Measurements from ENCODE around the gene NPAS3.

Gene NPAS3

DNA sequence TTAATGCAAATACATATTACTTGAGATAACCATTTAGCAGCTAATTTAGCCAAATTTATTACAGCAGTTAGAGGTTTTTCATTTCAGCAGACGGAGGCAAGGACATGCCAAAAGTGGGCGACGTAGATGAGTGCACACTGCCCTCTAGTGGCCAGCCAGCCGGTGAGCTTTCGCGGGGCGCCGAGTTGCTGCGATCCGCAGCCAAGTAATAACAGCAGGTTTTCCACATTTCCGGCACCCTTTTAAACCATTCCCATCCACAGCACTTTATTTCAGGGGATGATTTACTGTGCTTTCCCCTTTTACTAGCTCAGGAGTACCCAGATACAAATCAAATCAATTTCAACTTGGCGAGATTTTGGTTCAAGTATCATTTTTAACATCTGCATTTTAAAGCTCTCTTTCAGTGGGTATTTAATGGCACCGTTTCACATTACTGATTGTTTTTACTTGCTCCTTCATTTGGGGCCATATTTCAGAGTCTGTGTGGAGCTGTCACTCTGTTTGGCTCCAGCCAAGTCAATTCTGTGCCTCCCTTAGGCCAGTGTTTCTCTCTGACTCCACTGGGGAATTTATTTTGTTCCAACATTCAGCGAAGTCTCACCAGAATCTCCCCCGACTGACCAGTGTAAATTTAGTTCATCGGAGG lies 854.2 kb downstream of the NPAS3 start:
- Histone ChIP-seq H3K27ac (ENCODE audit: low read length) (no peak overlapping the region), H3K9me3 (ENCODE audit: control insufficient read depth, low read depth, low read length) (no peaks in the 10 kb centered on the region), H3K4me1 (ENCODE audit: control insufficient read depth, low read depth, low read length) (peaks cover 22% of the 10 kb centered on the region), H3K27me3 (ENCODE audit: control insufficient read depth, insufficient read depth, low read length) (peaks cover 4% of the 10 kb centered on the region), H3K36me3 (ENCODE audit: control insufficient read depth, low read depth, low read length) (no peaks in the 10 kb centered on the region), H3K4me3 (ENCODE audit: low read length) (no peak overlapping the region), H3K9ac (ENCODE audit: low read length) (no peak overlapping the region)

DNA sequence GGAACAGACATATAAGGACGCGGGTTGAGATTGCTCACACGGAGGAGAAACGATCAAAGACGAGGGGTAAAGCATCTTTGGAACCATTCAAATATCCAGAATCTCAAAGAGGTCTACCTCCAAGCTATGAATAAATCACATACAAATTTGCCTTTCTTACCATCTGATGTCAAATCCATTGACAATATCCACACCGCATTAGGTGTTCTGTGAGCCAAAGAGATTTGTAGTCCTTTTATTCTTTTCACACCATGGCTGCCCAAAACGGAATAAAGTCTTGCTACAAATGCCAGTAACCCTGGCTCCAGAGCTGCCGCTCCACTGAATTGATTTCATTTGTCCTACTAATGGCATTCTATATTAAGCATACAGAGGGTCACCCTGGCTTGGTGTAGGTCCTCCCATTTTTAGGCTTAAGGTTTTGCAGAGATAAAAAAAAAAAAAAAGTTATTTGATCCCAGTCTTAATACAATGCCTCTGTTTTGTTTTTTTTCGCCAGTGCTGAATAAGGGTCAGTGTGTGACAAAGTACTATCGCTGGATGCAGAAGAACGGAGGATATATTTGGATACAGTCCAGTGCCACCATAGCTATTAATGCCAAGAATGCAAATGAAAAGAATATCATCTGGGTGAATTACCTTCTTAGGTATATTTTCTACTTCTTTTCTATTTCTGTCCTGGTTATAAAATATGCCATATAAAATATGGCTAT lies 854.9 kb downstream of the NPAS3 start:
- Histone ChIP-seq H3K27me3 (ENCODE audit: control insufficient read depth, insufficient read depth, low read length) (peaks cover 4% of the 10 kb centered on the region), H3K27ac (ENCODE audit: low read length) (no peak overlapping the region), H3K4me1 (ENCODE audit: control insufficient read depth, low read depth, low read length) (peaks cover 18% of the 10 kb centered on the region), H3K4me3 (ENCODE audit: low read length) (no peak overlapping the region), H3K9ac (ENCODE audit: low read length) (no peak overlapping the region), H3K36me3 (ENCODE audit: control insufficient read depth, low read depth, low read length) (no peaks in the 10 kb centered on the region), H3K9me3 (ENCODE audit: control insufficient read depth, low read depth, low read length) (no peaks in the 10 kb centered on the region)

DNA sequence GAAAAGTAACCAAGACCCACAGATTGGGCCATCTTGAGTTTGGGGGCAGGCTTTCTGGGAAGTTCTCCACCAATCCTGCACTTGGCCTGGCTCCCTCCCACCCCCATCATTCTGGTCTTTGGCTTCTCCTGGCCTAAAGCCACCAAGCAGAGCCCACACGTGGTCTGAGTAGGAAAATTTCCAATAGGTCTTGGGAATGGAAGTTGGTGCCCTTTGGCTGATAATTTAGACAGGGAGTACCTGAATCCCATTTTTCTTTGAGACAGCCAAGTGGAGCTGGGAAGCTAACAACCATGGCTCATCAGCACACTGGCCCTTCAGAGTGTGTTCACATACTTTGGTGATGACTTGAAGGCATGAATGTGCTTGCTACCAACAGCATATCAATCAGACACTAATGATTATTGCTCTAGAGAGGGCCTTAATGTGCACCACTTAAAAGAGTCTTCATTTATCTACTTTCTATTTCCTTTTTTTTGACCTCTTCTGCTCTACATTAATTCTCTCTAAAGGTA lies 856.2 kb downstream of the NPAS3 start:
- no peaks in the 10 kb centered on the region for H3K36me3 ChIP-seq (ENCODE audit: control insufficient read depth, low read depth, low read length)
- no peak overlapping the region for H3K27ac ChIP-seq (ENCODE audit: low read length)
- peaks cover 4% of the 10 kb centered on the region for H3K27me3 ChIP-seq (ENCODE audit: control insufficient read depth, insufficient read depth, low read length)
- no peak overlapping the region for H3K9ac ChIP-seq (ENCODE audit: low read length)
- no peaks in the 10 kb centered on the region for H3K9me3 ChIP-seq (ENCODE audit: control insufficient read depth, low read depth, low read length)
- H3K4me1 ChIP-seq (ENCODE audit: control insufficient read depth, low read depth, low read length): peaks cover 16% of the 10 kb centered on the region
- H3K4me3 ChIP-seq (ENCODE audit: low read length): no peak overlapping the region

DNA sequence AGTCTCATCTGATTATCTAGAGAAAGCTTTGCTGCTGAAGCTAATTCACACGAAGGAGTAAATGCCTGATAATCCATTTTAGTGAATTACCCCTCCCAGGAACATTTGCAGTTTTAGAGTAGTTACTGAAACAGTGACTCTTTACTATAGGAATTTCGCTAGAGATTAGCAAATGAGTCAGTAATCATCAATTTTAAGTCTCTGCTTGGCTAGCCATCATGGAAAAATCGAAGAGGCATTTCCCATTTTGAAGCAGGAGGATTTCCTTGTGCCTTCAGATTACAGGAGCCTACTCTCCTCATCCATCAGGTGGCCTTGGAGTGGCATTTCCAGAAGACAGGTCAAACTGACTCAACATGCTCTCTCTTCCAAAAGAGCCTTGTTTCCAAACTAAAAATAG lies 857.7 kb downstream of the NPAS3 start:
- Histone ChIP-seq H3K9ac (ENCODE audit: low read length) (no peak overlapping the region), H3K36me3 (ENCODE audit: control insufficient read depth, low read depth, low read length) (no peaks in the 10 kb centered on the region), H3K27me3 (ENCODE audit: control insufficient read depth, insufficient read depth, low read length) (peaks cover 4% of the 10 kb centered on the region), H3K4me1 (ENCODE audit: control insufficient read depth, low read depth, low read length) (peaks cover 9% of the 10 kb centered on the region), H3K27ac (ENCODE audit: low read length) (no peak overlapping the region), H3K9me3 (ENCODE audit: control insufficient read depth, low read depth, low read length) (no peaks in the 10 kb centered on the region), H3K4me3 (ENCODE audit: low read length) (no peak overlapping the region)

DNA sequence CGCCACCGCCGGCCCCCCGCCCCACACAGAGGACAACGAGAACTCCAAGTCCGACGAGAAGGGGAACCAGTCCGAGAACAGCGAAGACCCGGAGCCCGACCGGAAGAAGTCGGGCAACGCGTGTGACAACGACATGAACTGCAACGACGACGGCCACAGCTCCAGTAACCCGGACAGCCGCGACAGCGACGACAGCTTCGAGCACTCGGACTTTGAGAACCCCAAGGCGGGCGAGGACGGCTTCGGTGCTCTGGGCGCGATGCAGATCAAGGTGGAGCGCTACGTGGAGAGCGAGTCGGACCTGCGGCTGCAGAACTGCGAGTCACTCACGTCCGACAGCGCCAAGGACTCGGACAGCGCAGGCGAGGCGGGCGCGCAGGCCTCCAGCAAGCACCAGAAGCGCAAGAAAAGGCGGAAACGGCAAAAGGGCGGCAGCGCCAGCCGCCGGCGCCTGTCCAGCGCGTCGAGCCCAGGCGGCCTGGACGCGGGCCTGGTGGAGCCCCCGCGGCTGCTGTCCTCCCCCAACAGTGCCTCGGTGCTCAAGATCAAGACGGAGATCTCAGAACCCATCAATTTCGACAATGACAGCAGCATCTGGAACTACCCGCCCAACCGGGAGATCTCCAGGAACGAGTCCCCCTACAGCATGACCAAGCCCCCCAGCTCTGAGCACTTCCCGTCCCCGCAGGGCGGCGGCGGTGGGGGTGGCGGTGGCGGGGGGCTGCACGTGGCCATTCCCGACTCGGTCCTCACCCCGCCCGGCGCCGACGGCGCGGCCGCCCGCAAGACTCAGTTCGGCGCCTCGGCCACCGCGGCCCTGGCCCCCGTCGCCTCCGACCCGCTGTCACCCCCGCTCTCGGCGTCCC lies 861.3 kb downstream of the NPAS3 start:
- no peak overlapping the region for H3K27ac ChIP-seq (ENCODE audit: low read length)
- H3K27me3 ChIP-seq (ENCODE audit: control insufficient read depth, insufficient read depth, low read length): no peaks in the 10 kb centered on the region
- H3K4me3 ChIP-seq (ENCODE audit: low read length): no peak overlapping the region
- no peaks in the 10 kb centered on the region for H3K36me3 ChIP-seq (ENCODE audit: control insufficient read depth, low read depth, low read length)
- H3K9me3 ChIP-seq (ENCODE audit: control insufficient read depth, low read depth, low read length): no peaks in the 10 kb centered on the region
- no peak overlapping the region for H3K9ac ChIP-seq (ENCODE audit: low read length)
- H3K4me1 ChIP-seq (ENCODE audit: control insufficient read depth, low read depth, low read length): no peaks in the 10 kb centered on the region

DNA sequence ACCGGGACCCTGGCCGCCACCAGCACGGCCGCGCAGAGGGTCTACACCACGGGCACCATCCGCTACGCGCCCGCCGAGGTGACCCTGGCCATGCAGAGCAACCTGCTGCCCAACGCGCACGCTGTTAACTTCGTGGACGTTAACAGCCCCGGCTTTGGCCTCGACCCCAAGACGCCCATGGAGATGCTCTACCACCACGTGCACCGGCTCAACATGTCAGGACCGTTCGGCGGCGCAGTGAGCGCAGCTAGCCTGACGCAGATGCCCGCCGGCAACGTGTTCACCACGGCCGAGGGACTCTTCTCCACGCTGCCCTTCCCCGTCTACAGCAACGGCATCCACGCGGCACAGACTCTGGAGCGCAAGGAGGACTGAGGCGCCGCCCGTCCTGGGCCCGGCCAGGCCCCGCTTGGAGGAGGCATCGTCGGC lies 862.1 kb downstream of the NPAS3 start:
- no peak overlapping the region for H3K4me3 ChIP-seq (ENCODE audit: low read length)
- no peak overlapping the region for H3K9ac ChIP-seq (ENCODE audit: low read length)
- no peaks in the 10 kb centered on the region for H3K27me3 ChIP-seq (ENCODE audit: control insufficient read depth, insufficient read depth, low read length)
- no peak overlapping the region for H3K27ac ChIP-seq (ENCODE audit: low read length)
- no peaks in the 10 kb centered on the region for H3K36me3 ChIP-seq (ENCODE audit: control insufficient read depth, low read depth, low read length)
- no peaks in the 10 kb centered on the region for H3K4me1 ChIP-seq (ENCODE audit: control insufficient read depth, low read depth, low read length)
- H3K9me3 ChIP-seq (ENCODE audit: control insufficient read depth, low read depth, low read length): no peaks in the 10 kb centered on the region

DNA sequence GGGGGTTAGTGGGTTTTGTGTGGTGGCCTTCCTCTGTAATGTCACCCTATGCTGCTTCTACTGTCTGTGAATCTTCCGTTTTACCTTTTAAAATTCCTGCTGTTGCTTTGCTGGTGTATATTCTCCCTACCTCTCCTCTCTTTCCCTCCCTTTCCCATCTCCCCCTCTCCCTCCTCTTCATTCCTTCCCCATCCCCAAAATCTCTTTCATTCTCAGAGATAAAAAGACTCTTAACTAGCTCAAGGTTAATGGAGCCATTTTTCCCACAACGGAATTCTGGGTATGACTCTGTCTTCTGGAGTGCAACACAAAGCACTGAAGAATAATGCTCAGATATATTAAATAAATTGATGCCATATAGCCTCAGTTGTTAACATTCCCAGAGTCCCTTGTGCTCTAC lies 864.1 kb downstream of the NPAS3 start:
- Histone ChIP-seq H3K4me3 (ENCODE audit: low read length) (no peak overlapping the region), H3K4me1 (ENCODE audit: control insufficient read depth, low read depth, low read length) (no peaks in the 10 kb centered on the region), H3K27me3 (ENCODE audit: control insufficient read depth, insufficient read depth, low read length) (no peaks in the 10 kb centered on the region), H3K36me3 (ENCODE audit: control insufficient read depth, low read depth, low read length) (no peaks in the 10 kb centered on the region), H3K27ac (ENCODE audit: low read length) (no peak overlapping the region), H3K9me3 (ENCODE audit: control insufficient read depth, low read depth, low read length) (no peaks in the 10 kb centered on the region), H3K9ac (ENCODE audit: low read length) (no peak overlapping the region)

DNA sequence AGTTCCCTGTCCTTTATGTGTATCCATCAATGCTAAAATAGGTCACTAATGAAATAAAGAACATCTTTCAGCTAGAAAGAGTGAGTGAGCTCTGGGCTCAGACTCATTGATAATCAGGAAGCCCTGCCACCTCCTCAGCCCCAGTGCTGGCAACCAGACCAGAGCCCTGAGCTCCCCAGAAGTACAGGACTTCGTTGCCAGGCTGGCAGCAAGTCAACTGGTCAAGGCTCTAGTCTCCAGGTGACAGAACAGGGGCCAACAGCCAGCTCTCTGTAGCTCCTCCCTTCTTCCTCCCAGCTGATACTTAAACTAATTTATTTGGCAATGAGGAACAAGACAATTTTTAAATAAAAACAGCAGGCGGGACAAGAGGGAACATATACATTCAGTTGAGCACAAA lies 866.9 kb downstream of the NPAS3 start:
- Histone ChIP-seq H3K9me3 (ENCODE audit: control insufficient read depth, low read depth, low read length) (no peaks in the 10 kb centered on the region), H3K27me3 (ENCODE audit: control insufficient read depth, insufficient read depth, low read length) (no peaks in the 10 kb centered on the region), H3K36me3 (ENCODE audit: control insufficient read depth, low read depth, low read length) (no peaks in the 10 kb centered on the region), H3K9ac (ENCODE audit: low read length) (no peak overlapping the region), H3K4me1 (ENCODE audit: control insufficient read depth, low read depth, low read length) (no peaks in the 10 kb centered on the region), H3K4me3 (ENCODE audit: low read length) (no peak overlapping the region), H3K27ac (ENCODE audit: low read length) (no peak overlapping the region)

DNA sequence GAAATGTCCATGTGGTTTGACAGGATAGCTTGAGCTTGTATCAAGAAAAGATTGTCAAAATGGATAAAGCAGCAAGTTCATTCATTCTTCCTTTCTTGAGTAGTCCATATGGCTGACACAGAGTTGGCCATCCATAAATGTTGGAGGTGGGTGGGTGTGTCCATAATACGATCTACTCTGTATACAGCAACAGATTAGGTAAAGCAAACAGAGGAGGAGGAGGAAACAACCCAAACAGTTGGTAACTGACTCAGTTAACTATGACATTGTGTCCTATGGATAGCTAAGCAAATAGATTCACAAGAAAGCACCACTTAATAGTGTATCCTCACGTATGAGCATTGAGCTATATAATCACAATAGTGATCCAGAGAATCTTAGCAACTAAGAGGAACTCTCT lies 868.2 kb downstream of the NPAS3 start:
- no peak overlapping the region for H3K27ac ChIP-seq (ENCODE audit: low read length)
- H3K36me3 ChIP-seq (ENCODE audit: control insufficient read depth, low read depth, low read length): no peaks in the 10 kb centered on the region
- H3K4me1 ChIP-seq (ENCODE audit: control insufficient read depth, low read depth, low read length): no peaks in the 10 kb centered on the region
- H3K9me3 ChIP-seq (ENCODE audit: control insufficient read depth, low read depth, low read length): no peaks in the 10 kb centered on the region
- no peak overlapping the region for H3K4me3 ChIP-seq (ENCODE audit: low read length)
- no peaks in the 10 kb centered on the region for H3K27me3 ChIP-seq (ENCODE audit: control insufficient read depth, insufficient read depth, low read length)
- H3K9ac ChIP-seq (ENCODE audit: low read length): no peak overlapping the region

DNA sequence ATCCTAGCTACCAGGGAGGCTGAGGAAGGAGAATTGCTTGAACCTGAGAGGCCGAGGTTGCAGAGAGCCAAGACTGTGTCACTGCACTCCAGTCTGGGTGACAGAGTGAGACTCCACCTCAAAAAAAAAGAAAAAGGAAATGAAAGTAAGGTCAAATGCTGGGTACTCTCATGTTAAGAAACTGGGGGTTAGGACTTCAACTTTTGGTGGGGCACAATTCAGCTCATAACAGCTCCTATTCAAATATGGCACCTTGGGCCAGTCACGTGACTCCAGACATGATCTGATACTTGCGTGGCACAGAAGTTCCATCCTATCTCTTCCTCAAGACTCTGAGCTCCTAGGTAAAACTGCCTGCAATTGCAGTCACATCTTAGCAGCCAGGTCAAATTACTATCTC lies 869.5 kb downstream of the NPAS3 start:
- H3K27me3 ChIP-seq (ENCODE audit: control insufficient read depth, insufficient read depth, low read length): no peaks in the 10 kb centered on the region
- no peaks in the 10 kb centered on the region for H3K36me3 ChIP-seq (ENCODE audit: control insufficient read depth, low read depth, low read length)
- H3K9me3 ChIP-seq (ENCODE audit: control insufficient read depth, low read depth, low read length): no peaks in the 10 kb centered on the region
- H3K9ac ChIP-seq (ENCODE audit: low read length): no peak overlapping the region
- H3K4me3 ChIP-seq (ENCODE audit: low read length): no peak overlapping the region
- no peaks in the 10 kb centered on the region for H3K4me1 ChIP-seq (ENCODE audit: control insufficient read depth, low read depth, low read length)
- H3K27ac ChIP-seq (ENCODE audit: low read length): no peak overlapping the region

DNA sequence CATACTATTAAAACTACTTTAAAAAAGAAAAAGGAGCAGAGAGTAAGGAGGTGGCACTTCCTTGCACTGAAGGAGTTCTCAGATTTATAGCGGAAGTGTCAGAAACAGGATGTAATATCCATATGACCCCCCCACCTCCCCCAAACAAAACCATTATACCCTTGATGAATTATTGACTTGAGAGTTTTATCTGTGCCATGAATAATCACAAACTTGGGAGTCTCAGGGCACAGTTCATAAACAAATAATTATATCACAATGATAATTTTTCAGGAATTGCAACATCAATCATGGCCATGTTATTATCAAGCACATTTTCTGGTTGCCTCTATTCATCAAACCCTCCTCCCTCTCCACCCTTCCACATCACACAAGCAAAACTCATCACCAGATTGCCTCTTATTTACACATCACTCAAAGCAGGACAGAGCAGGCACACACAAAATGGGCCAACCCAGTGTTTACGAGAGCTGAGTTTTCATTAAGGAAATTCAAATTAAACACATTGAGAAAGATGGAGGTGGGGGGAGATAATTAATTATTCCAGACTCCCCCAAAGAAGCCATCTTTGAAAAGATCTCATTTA lies 870.8 kb downstream of the NPAS3 start:
- Histone ChIP-seq H3K9ac (ENCODE audit: low read length) (no peak overlapping the region), H3K9me3 (ENCODE audit: control insufficient read depth, low read depth, low read length) (no peaks in the 10 kb centered on the region), H3K27me3 (ENCODE audit: control insufficient read depth, insufficient read depth, low read length) (no peaks in the 10 kb centered on the region), H3K36me3 (ENCODE audit: control insufficient read depth, low read depth, low read length) (no peaks in the 10 kb centered on the region), H3K4me3 (ENCODE audit: low read length) (no peak overlapping the region), H3K27ac (ENCODE audit: low read length) (no peak overlapping the region), H3K4me1 (ENCODE audit: control insufficient read depth, low read depth, low read length) (no peaks in the 10 kb centered on the region)

Measured in iPS-18a (cell line).